IMR-90 (cell line): Measurements from ENCODE around the gene YES1. TPM values are rescaled to one million over a fixed set of nuclear protein-coding genes. Genes with fewer than 3 reads are reported as not detected.

Source experiments
- ATAC-seq: fragments of 200-7000 bp; cut with Tn5 transposase; 2 replicates; pipeline ENCODE4 v1.9.1; 2020; ENCODE audit warnings: low read depth, mild to moderate bottlenecking, moderate library complexity
- BruUV-seq: library from RNA; stranded (reverse); fragments of 400-500 nt; replicated peaks from 2 replicates; lab custom pipeline; 2021; lab: Mats Ljungman, UMichigan
- CTCF ChIA-PET: fragments of 300-600 bp; formaldehyde crosslinking; extraction: SDS; loops from one replicate; lab custom pipeline; 2021; ENCODE audit warnings: antibody characterized with exemption; lab: Yijun Ruan, JAX
- POLR2A ChIA-PET: fragments of 300-600 bp; sonication (Branson Sonifier 250); formaldehyde crosslinking; loops from one replicate; lab custom pipeline; 2022; ENCODE audit warnings: antibody characterized with exemption; ENCODE audit not compliant: unreplicated experiment; lab: Charles Lee
- DNase-seq: peaks from one replicate; pipeline ENCODE4 v3.0.0; 2013
- H2AFZ ChIP-seq: replicated peaks from 2 replicates; pipeline ENCODE3; 2013; ENCODE audit warnings: low read length, mild to moderate bottlenecking; ENCODE audit not compliant: poor library complexity
- H2AK5ac ChIP-seq: 2 replicates; pipeline ENCODE4 v1.6.1; 2013; ENCODE audit warnings: low read depth, low read length, inconsistent platforms
- H2AK9ac ChIP-seq: replicated peaks from 2 replicates; pipeline ENCODE3; 2013; ENCODE audit warnings: mild to moderate bottlenecking, low read depth, low read length, moderate library complexity; ENCODE audit not compliant: poor library complexity
- H2BK120ac ChIP-seq: 2 replicates; pipeline ENCODE4 v1.6.1; 2013; ENCODE audit warnings: low read depth, low read length, inconsistent platforms
- H2BK15ac ChIP-seq: 3 replicates; pipeline ENCODE4 v1.6.1; 2013; ENCODE audit warnings: low read depth, low read length, inconsistent platforms
- H2BK20ac ChIP-seq: 2 replicates; pipeline ENCODE4 v1.6.1; 2013; ENCODE audit warnings: low read depth, mild to moderate bottlenecking, inconsistent platforms, low read length, moderate library complexity
- H2BK5ac ChIP-seq: 2 replicates; pipeline ENCODE4 v1.6.1; 2013; ENCODE audit warnings: mild to moderate bottlenecking, low read depth, low read length, inconsistent platforms; ENCODE audit not compliant: poor library complexity, severe bottlenecking
- H3K14ac ChIP-seq: replicated peaks from 2 replicates; pipeline ENCODE4 v1.6.1; 2013; ENCODE audit warnings: low read depth, low read length, inconsistent platforms
- H3K18ac ChIP-seq: 2 replicates; pipeline ENCODE4 v1.6.1; 2013; ENCODE audit warnings: low read depth, low read length, control low read depth
- H3K23ac ChIP-seq: 2 replicates; pipeline ENCODE4 v1.6.1; 2013; ENCODE audit warnings: low read depth, low read length, inconsistent platforms
- H3K27ac ChIP-seq: 2 replicates; pipeline ENCODE4 v1.5.1; 2013; ENCODE audit warnings: mild to moderate bottlenecking, control low read depth, low read length; ENCODE audit not compliant: insufficient read depth
- H3K27me3 ChIP-seq: 2 replicates; pipeline ENCODE4 v1.6.1; 2013; ENCODE audit warnings: low read length; ENCODE audit not compliant: control insufficient read depth, insufficient read depth
- H3K36me3 ChIP-seq: 2 replicates; pipeline ENCODE4 v1.6.1; 2013; ENCODE audit warnings: low read length, mixed read lengths; ENCODE audit not compliant: control insufficient read depth, insufficient read depth
- H3K4ac ChIP-seq: 2 replicates; pipeline ENCODE4 v1.6.1; 2013; ENCODE audit warnings: low read depth, low read length, inconsistent platforms
- H3K4me1 ChIP-seq: 2 replicates; pipeline ENCODE4 v1.6.1; 2013; ENCODE audit warnings: low read length, mixed read lengths; ENCODE audit not compliant: control insufficient read depth, insufficient read depth
- H3K4me2 ChIP-seq: 2 replicates; pipeline ENCODE4 v1.6.1; 2013; ENCODE audit warnings: low read depth, mild to moderate bottlenecking, control low read depth, low read length, moderate library complexity
- H3K4me3 ChIP-seq: 2 replicates; pipeline ENCODE4 v1.5.1; 2013; ENCODE audit warnings: low read depth, mild to moderate bottlenecking, control low read depth, low read length, moderate library complexity; ENCODE audit not compliant: insufficient read depth
- H3K56ac ChIP-seq: 2 replicates; pipeline ENCODE4 v1.6.1; 2013; ENCODE audit warnings: low read length, inconsistent platforms; ENCODE audit not compliant: insufficient read depth; ENCODE audit errors: extremely low read depth
- H3K79me1 ChIP-seq, 2 experiments: 2 replicates each; pipeline ENCODE4 v1.6.1; 2013; ENCODE audit warnings: low read length in 2 of 2, inconsistent platforms in 1 of 2, low read depth in 1 of 2
- H3K9ac ChIP-seq: 2 replicates; pipeline ENCODE4 v1.6.1; 2013; ENCODE audit warnings: low read depth, low read length, control low read depth
- H3K9me1 ChIP-seq: 2 replicates; pipeline ENCODE4 v1.6.1; 2013; ENCODE audit warnings: low read length, inconsistent platforms; ENCODE audit not compliant: insufficient read depth
- H3K9me3 ChIP-seq: 2 replicates; pipeline ENCODE4 v1.6.1; 2013; ENCODE audit warnings: low read length; ENCODE audit not compliant: control insufficient read depth, insufficient read depth
- H4K20me1 ChIP-seq: 2 replicates; pipeline ENCODE4 v1.6.1; 2013; ENCODE audit warnings: low read length, inconsistent platforms; ENCODE audit not compliant: insufficient read depth
- H4K5ac ChIP-seq: 2 replicates; pipeline ENCODE4 v1.6.1; 2013; ENCODE audit warnings: mild to moderate bottlenecking, low read depth, low read length, control low read depth
- H4K8ac ChIP-seq, 2 experiments: 2 replicates each; pipeline ENCODE4 v1.6.1; 2013; ENCODE audit warnings: low read depth in 2 of 2, low read length in 2 of 2, control low read depth in 1 of 2, inconsistent platforms in 1 of 2
- H4K91ac ChIP-seq: 2 replicates; pipeline ENCODE4 v1.6.1; 2013; ENCODE audit warnings: low read depth, low read length, inconsistent platforms; ENCODE audit not compliant: insufficient read depth
- CTCF ChIP-seq: conservative IDR thresholded peaks from 2 replicates; pipeline ENCODE4 v1.5.1; 2012; ENCODE audit warnings: mild to moderate bottlenecking, low read depth, low read length, improper control_type of control experiment
- FOS ChIP-seq: fragments of 150-350 bp; IDR thresholded peaks from 2 replicates; pipeline ENCODE4 v1.6.1; 2016; ENCODE audit warnings: low read depth, low read length
- MXI1 ChIP-seq: IDR thresholded peaks from 2 replicates; pipeline ENCODE4 v1.6.1; 2012; ENCODE audit warnings: low read depth, mild to moderate bottlenecking, low read length, moderate library complexity, borderline replicate concordance
- NFE2L2 ChIP-seq: fragments of 150-350 bp; IDR thresholded peaks from 2 replicates; pipeline ENCODE4 v1.6.1; 2016; ENCODE audit warnings: low read depth, mild to moderate bottlenecking, low read length
- POLR2A ChIP-seq: IDR thresholded peaks from 2 replicates; pipeline ENCODE4 v1.6.1; 2012; ENCODE audit warnings: mild to moderate bottlenecking, low read depth, low read length
- RAD21 ChIP-seq: IDR thresholded peaks from 2 replicates; pipeline ENCODE4 v1.6.1; 2012; ENCODE audit warnings: low read length, improper control_type of control experiment
- SMC3 ChIP-seq: fragments of 150-350 bp; IDR thresholded peaks from 2 replicates; pipeline ENCODE4 v1.6.1; 2016; ENCODE audit warnings: low read depth, mild to moderate bottlenecking, antibody characterized with exemption, low read length, moderate library complexity
- USF2 ChIP-seq: fragments of 150-350 bp; IDR thresholded peaks from 2 replicates; pipeline ENCODE4 v1.6.1; 2017; ENCODE audit warnings: mild to moderate bottlenecking, antibody characterized with exemption, low read length, low read depth
- WGBS, 2 experiments: methylation state at CpG; one replicate each; pipeline versions ENCODE4 v1.1.5 to v1.1.7; 2013; ENCODE audit warnings: missing lambda C conversion rate in 2 of 2; ENCODE audit not compliant: insufficient read length in 1 of 2; ENCODE audit errors: extremely low coverage in 2 of 2; 5-methylcytosine and 5-hydroxymethylcytosine counted together
- dilution Hi-C: fragments of 300-500 bp; cut with HindIII; formaldehyde crosslinking; loops from one replicate; pipeline ENCODE4 v1.14.3; 2018; ENCODE audit warnings: low sequenced_read_pairs; ENCODE audit not compliant: unreplicated experiment
- in situ Hi-C: fragments of 300-500 bp; cut with MboI; formaldehyde crosslinking; loops from 3 replicates; pipeline ENCODE4 v1.14.3; 2019; ENCODE audit warnings: low sequenced_read_pairs, inconsistent platforms, mixed read lengths
- intact Hi-C: fragments of 100-400 bp; cut with micrococcal nuclease; formaldehyde crosslinking; loops from 2 replicates; pipeline ENCODE4 v1.10.0; 2022
- polyA plus RNA-seq, 3 experiments: library from polyadenylated mRNA; depleted of rRNA; stranded (reverse); fragments of >200 nt; gene quantifications; 2 replicates each; pipeline ENCODE4 v1.2.3, GENCODE V29; 2012; ENCODE audit warnings: low replicate concordance in 1 of 3
- total RNA-seq: library from RNA; depleted of rRNA; stranded (reverse); fragments of >200 nt; gene quantifications from 2 replicates; pipeline ENCODE4 v1.2.3, GENCODE V29; 2012

YES1 gene
- total and polyA plus RNA-seq, 2 of the 4 experiments (the other 2 are of a cell fraction): 16.7 to 62.0 TPM

GRCh38 chr18:766550-766860 lies 45.5 kb downstream of the YES1 start:
- no peak overlapping the region for H3K27ac ChIP-seq
- no peaks in the 10 kb centered on the region for H3K27me3 ChIP-seq
- H2AK5ac ChIP-seq: no peak overlapping the region
- CTCF ChIA-PET: no interaction called here
- H3K36me3 ChIP-seq: no peaks in the 10 kb centered on the region
- H2AK9ac ChIP-seq: no peak overlapping the region
- H2BK5ac ChIP-seq: no peak overlapping the region
- no peak overlapping the region for H2AFZ ChIP-seq
- H3K79me1 ChIP-seq: peaks cover 5 to 22% of the 10 kb centered on the region in 2 experiments
- in situ Hi-C loops (no loop called here), intact Hi-C loops (loop anchor here (5.0 kb wide), 1 partner anchor 36 kb away; no protein-coding TSS in a partner anchor), dilution Hi-C loops (no loop called here)
- DNase-seq: no peak
- no peak overlapping the region for H3K56ac ChIP-seq
- H3K9me3 ChIP-seq: no peaks in the 10 kb centered on the region
- WGBS, 2 experiments: no CpG with 5 or more reads among the region's 1 CpG
- H4K5ac ChIP-seq: no peak overlapping the region
- H3K23ac ChIP-seq: no peak overlapping the region
- ATAC-seq: no peak
- H3K9ac ChIP-seq: no peak overlapping the region
- H2BK20ac ChIP-seq: no peak overlapping the region
- no peak overlapping the region for H3K18ac ChIP-seq
- no peak overlapping the region for H3K4me3 ChIP-seq
- no peak overlapping the region for H2BK15ac ChIP-seq
- TF ChIP-seq RAD21 (no peak), USF2 (no peak), MXI1 (no peak), FOS (no peak), CTCF (no peak), SMC3 (no peak), POLR2A (no peak), NFE2L2 (no peak)
- no TSS peak for BruUV-seq
- H3K9me1 ChIP-seq: no peaks in the 10 kb centered on the region
- no peak overlapping the region for H4K91ac ChIP-seq
- no peaks in the 10 kb centered on the region for H3K4me1 ChIP-seq
- no peak overlapping the region for H3K4ac ChIP-seq
- no peak overlapping the region for H2BK120ac ChIP-seq
- no peak overlapping the region for H3K14ac ChIP-seq
- POLR2A ChIA-PET: no interaction called here
- H4K20me1 ChIP-seq: peaks cover 4% of the 10 kb centered on the region
- H3K4me2 ChIP-seq: no peak overlapping the region
- no peak overlapping the region for H4K8ac ChIP-seq
